ENCODE data around the gene GABPB1.

Gene GABPB1

GRCh38 chr15:50341616-50342136 lies 13.3 kb downstream of the GABPB1 start:
- no peak for DNase-seq

- no peak for DNase-seq
These were observed 14.6 kb downstream of the GABPB1 start for GRCh38 chr15:50340416-50340815.

- no peak for DNase-seq
These were observed 15.3 kb downstream of the GABPB1 start for GRCh38 chr15:50339717-50340116.

GRCh38 chr15:50335251-50335650 lies 19.7 kb downstream of the GABPB1 start:
- no peak for DNase-seq

- DNase-seq, result no peak
These were observed 21.8 kb downstream of the GABPB1 start for GRCh38 chr15:50333229-50333628.

GRCh38 chr15:50330921-50331320 lies 24.1 kb downstream of the GABPB1 start:
- DNase-seq, result no peak

- DNase-seq, result no peak
These were observed 26.9 kb downstream of the GABPB1 start for GRCh38 chr15:50328116-50328515.

- DNase-seq, result no peak
These were observed 33.3 kb downstream of the GABPB1 start for GRCh38 chr15:50321680-50322210.

- no peak for DNase-seq
These were observed 34.5 kb downstream of the GABPB1 start for GRCh38 chr15:50320504-50320903.

GRCh38 chr15:50318697-50319096 lies 36.3 kb downstream of the GABPB1 start:
- DNase-seq, result no peak

- no peak for DNase-seq
These were observed 39.0 kb downstream of the GABPB1 start for GRCh38 chr15:50315814-50316630.

- DNase-seq, result no peak
These were observed 42.4 kb downstream of the GABPB1 start for GRCh38 chr15:50312636-50313035.

- no peak for DNase-seq
These were observed 47.2 kb downstream of the GABPB1 start for GRCh38 chr15:50307799-50308198.

GRCh38 chr15:50304836-50305235 lies 50.2 kb downstream of the GABPB1 start:
- DNase-seq, result no peak

- DNase-seq, result no peak
These were observed 52.4 kb downstream of the GABPB1 start for GRCh38 chr15:50302581-50302980.

- DNase-seq, result no peak
These were observed 56.7 kb downstream of the GABPB1 start for GRCh38 chr15:50298340-50298739.

- DNase-seq, result no peak
These were observed 59.0 kb downstream of the GABPB1 start for GRCh38 chr15:50295966-50296365.

- no peak for DNase-seq
These were observed 65.2 kb downstream of the GABPB1 start for GRCh38 chr15:50289749-50290148.

GRCh38 chr15:50287324-50288116 lies 67.5 kb downstream of the GABPB1 start:
- DNase-seq, result no peak

GRCh38 chr15:50281427-50281826 lies 73.6 kb downstream of the GABPB1 start:
- DNase-seq, result no peak

GRCh38 chr15:50280271-50280670 lies 74.7 kb downstream of the GABPB1 start:
- DNase-seq, result no peak

GRCh38 chr15:50278496-50278895 lies 76.5 kb downstream of the GABPB1 start:
- no peak for DNase-seq

- DNase-seq, result no peak
These were observed 77.6 kb downstream of the GABPB1 start for GRCh38 chr15:50277370-50277769.

- DNase-seq, result no peak
These were observed 79.1 kb downstream of the GABPB1 start for GRCh38 chr15:50275908-50276307.
